MCF 10A (cell line): ENCODE measurements around the gene JSRP1. TPM values are rescaled to one million over a fixed set of nuclear protein-coding genes. Genes with fewer than 3 reads are reported as not detected.

Source experiments
- BruUV-seq: library from RNA; stranded (reverse); fragments of 400-500 nt; replicated peaks from 2 replicates; lab custom pipeline; 2021; lab: Mats Ljungman, UMichigan
- CTCF ChIA-PET: fragments of 300-600 bp; sonication (Branson Sonifier 250); formaldehyde crosslinking; extraction: SDS; loops from one replicate; lab custom pipeline; 2021; ENCODE audit warnings: antibody characterized with exemption, inconsistent platforms; lab: Yijun Ruan, JAX
- POLR2A ChIA-PET: fragments of 300-600, 350-650 bp; sonication (Branson Sonifier 250); formaldehyde crosslinking; extraction: SDS; loops from one replicate; lab custom pipeline; 2020; ENCODE audit warnings: antibody characterized with exemption, inconsistent platforms; lab: Yijun Ruan, JAX
- DNase-seq: peaks from one replicate; pipeline ENCODE4 v3.0.0-alpha.2; 2018; ENCODE audit not compliant: unreplicated experiment
- H3K27ac Mint-ChIP-seq: one replicate; pipeline ENCODE4 v1.8.0; 2022; ENCODE audit warnings: mild to moderate bottlenecking, low read depth, mixed read lengths; ENCODE audit not compliant: unreplicated experiment
- H3K27me3 Mint-ChIP-seq: one replicate; pipeline ENCODE4 v1.8.0; 2022; ENCODE audit warnings: mixed read lengths; ENCODE audit not compliant: insufficient read depth, unreplicated experiment
- H3K36me3 Mint-ChIP-seq: one replicate; pipeline ENCODE4 v1.8.0; 2022; ENCODE audit warnings: mild to moderate bottlenecking, moderate library complexity, mixed read lengths; ENCODE audit not compliant: insufficient read depth, unreplicated experiment
- H3K4me1 Mint-ChIP-seq: one replicate; pipeline ENCODE4 v1.8.0; 2022; ENCODE audit warnings: mixed read lengths; ENCODE audit not compliant: insufficient read depth, unreplicated experiment
- H3K4me3 Mint-ChIP-seq: one replicate; pipeline ENCODE4 v1.8.0; 2022; ENCODE audit warnings: mild to moderate bottlenecking, moderate library complexity, mixed read lengths; ENCODE audit not compliant: unreplicated experiment
- H3K9me3 Mint-ChIP-seq: one replicate; pipeline ENCODE4 v1.8.0; 2022; ENCODE audit warnings: mixed read lengths; ENCODE audit not compliant: unreplicated experiment
- intact Hi-C: fragments of 100-400 bp; cut with micrococcal nuclease; formaldehyde crosslinking; loops from 2 replicates; pipeline ENCODE4 v1.14.1; 2022
- total RNA-seq: library from RNA; stranded (reverse); gene quantifications from 2 replicates; pipeline ENCODE4 v1.2.3, GENCODE V29; 2022
- TF ChIP-seq, protein P1 (sequence below): fragments of 200-600 bp; IDR thresholded peaks from one replicate; pipeline ENCODE4 v1.8.0; 2022; ENCODE audit warnings: antibody characterized with exemption, mild to moderate bottlenecking; ENCODE audit not compliant: unreplicated experiment

Gene JSRP1
- total RNA-seq, 1 experiment from 2014 or later = 0.37 TPM

DNA sequence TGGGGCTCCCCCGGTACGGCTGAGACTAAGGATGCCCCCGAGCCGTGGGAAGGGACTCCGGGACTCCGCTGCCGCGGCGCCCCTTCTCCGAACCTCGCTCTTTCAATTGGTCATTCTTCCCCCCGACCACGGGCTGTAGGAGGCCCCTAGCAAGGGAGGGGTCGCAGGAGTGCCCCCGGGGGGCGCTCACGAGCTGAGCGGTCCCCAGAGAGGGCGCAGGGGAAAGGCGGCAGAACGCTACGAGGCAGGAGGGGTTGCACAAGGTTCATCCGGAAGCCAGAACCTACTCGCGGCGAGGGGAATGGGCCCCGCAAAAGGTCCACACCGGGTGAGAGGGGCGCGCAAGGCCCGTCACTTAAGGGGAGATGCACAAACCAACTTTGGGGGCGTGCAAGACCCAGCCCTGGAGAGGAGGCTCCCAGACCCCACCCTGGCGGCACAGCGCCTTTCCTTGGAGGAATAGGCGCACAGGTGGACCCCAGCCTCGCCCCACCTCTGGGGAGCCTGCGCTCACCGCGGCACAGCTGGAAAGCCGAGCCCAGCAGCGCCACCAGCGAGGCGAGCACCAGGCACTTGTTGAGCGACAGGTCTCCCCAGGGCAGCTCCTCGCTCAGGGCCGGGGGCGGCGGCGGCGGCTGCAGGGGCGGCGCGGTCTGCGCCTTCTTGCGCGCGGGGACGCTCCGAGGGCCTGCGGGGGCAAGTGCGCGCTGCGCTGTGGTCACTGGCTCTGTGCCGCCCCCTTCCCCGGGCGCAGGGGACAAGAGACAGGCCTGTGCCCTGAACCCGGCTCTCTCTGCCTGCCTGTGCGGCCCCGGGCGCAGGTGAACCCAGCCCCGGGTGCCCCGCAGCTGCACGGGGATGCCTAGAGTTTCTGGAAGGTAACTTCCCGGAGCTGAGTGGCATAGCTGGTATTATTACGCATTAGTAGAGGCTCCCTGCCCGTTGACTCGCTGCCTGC, 2.8 kb downstream of the JSRP1 start:
- Mint-ChIP-seq H3K9me3 (no peaks in the 10 kb centered on the region), H3K4me1 (no peaks in the 10 kb centered on the region), H3K27ac (no peak overlapping the region), H3K36me3 (peaks cover 21% of the 10 kb centered on the region), H3K27me3 (no peaks in the 10 kb centered on the region), H3K4me3 (no peak overlapping the region)
- intact Hi-C loops = no loop called here
- no peak for DNase-seq
- ChIA-PET CTCF (no interaction called here), POLR2A (no interaction called here)
- BruUV-seq = no TSS peak
- TF ChIP-seq, protein P1, sequence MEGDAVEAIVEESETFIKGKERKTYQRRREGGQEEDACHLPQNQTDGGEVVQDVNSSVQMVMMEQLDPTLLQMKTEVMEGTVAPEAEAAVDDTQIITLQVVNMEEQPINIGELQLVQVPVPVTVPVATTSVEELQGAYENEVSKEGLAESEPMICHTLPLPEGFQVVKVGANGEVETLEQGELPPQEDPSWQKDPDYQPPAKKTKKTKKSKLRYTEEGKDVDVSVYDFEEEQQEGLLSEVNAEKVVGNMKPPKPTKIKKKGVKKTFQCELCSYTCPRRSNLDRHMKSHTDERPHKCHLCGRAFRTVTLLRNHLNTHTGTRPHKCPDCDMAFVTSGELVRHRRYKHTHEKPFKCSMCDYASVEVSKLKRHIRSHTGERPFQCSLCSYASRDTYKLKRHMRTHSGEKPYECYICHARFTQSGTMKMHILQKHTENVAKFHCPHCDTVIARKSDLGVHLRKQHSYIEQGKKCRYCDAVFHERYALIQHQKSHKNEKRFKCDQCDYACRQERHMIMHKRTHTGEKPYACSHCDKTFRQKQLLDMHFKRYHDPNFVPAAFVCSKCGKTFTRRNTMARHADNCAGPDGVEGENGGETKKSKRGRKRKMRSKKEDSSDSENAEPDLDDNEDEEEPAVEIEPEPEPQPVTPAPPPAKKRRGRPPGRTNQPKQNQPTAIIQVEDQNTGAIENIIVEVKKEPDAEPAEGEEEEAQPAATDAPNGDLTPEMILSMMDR = no peak

DNA sequence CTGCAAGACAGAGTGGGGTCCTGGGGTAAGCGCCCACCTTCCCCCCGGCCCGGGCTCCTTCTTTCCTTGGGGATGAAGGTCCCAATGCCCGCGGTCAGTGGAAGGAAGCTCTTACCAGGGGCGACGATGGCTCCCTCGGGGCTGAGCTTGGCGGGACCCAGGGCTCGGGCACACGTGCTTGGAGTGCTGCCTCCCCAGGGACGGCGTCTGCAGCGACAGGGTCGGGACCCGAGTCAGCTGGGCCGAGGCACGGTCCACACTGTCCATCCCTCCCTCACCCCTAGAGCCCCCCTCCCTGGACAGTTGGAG, 3.5 kb downstream of the JSRP1 start:
- Mint-ChIP-seq H3K36me3 (peaks cover 22% of the 10 kb centered on the region), H3K4me3 (no peak overlapping the region), H3K27me3 (no peaks in the 10 kb centered on the region), H3K9me3 (no peaks in the 10 kb centered on the region), H3K4me1 (no peaks in the 10 kb centered on the region), H3K27ac (no peak overlapping the region)
- POLR2A ChIA-PET = no interaction called here
- no peak for DNase-seq
- intact Hi-C loops = no loop called here
- no TSS peak for BruUV-seq
- CTCF ChIA-PET = interaction anchor here (0.5 kb wide), 1 partner anchor 14 kb away, joined by 4 read pairs; no protein-coding TSS in a partner anchor
- TF ChIP-seq, protein P1 = no peak

DNA sequence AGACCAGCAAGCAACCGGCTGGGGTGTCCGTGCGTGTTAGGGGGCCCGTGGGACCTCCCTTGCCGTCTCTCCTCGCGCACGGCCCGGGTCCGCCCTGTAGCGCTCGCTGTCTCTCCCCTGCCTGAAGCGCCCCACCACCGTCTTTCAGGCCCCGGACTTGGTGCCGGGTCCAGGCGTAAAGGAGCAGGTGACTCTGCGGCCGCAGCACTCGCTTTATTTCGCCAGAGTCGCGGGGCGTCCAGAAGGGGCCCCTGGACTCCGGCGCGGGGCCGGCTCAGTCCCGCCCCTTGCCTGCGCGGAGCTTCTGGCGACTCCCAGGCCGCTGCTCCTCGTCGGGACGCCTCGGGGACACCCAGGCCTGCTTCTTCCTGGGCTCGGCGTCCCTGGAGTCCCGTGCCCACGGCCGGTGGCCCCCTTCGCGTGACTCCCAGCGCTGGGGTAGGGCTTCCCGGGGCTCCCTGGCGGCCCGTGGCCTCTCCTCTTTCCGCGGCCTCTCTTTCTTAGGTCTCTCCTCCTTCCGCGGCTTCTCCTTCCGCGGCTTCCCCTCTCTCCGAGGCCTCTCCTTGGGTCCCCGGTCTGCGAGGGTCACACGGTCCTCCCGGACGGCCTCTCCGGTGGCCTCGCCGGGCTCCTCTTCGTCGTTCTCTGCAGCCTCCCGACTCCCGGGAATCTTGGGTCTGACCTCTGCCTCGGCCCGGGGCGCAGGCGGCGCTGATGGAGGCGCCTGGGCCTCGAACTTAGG, 4.0 kb downstream of the JSRP1 start:
- CTCF ChIA-PET = interaction anchor here (0.5 kb wide), 1 partner anchor 14 kb away, joined by 4 read pairs; no protein-coding TSS in a partner anchor

More for the DNA sequence above, 4.0 kb downstream of the JSRP1 start:
- BruUV-seq = no TSS peak
- H3K36me3 Mint-ChIP-seq = peaks cover 24% of the 10 kb centered on the region
- H3K27ac Mint-ChIP-seq = no peak overlapping the region
- POLR2A ChIA-PET = interaction anchor here (1.5 kb wide), 1 partner anchor 13 kb away, joined by 4 read pairs; no protein-coding TSS in a partner anchor
- H3K9me3 Mint-ChIP-seq = no peaks in the 10 kb centered on the region
- TF ChIP-seq, protein P1 = no peak
- intact Hi-C loops = no loop called here
- H3K4me1 Mint-ChIP-seq = no peaks in the 10 kb centered on the region
- DNase-seq = no peak
- no peaks in the 10 kb centered on the region for H3K27me3 Mint-ChIP-seq
- H3K4me3 Mint-ChIP-seq = no peak overlapping the region
